ENCODE data around the gene OGFOD3. TPM values are rescaled to one million over a fixed set of nuclear protein-coding genes. Genes with fewer than 3 reads are reported as not detected.

OGFOD3 gene
- total RNA-seq, 1 experiment from 2014 or later, result 25.0 TPM

- Histone ChIP-seq H3K4me1 (ENCODE audit: insufficient read depth, low read length, poor library complexity, severe bottlenecking) (no peaks in the 10 kb centered on the region), H3K4me3 (ENCODE audit: low read depth, low read length, poor library complexity, severe bottlenecking) (no peak overlapping the region), H3K9me3 (ENCODE audit: low read depth, low read length, poor library complexity, severe bottlenecking) (no peaks in the 10 kb centered on the region), H3K27me3 (replicated peaks; ENCODE audit: insufficient read depth, low read depth, low read length, poor library complexity) (no peaks in the 10 kb centered on the region), H3K36me3 (ENCODE audit: insufficient read depth, low read length, poor library complexity, severe bottlenecking) (no peaks in the 10 kb centered on the region), H3K27ac (ENCODE audit: low read depth, low read length, poor library complexity, severe bottlenecking) (no peak overlapping the region)
- no peak for TF ChIP-seq CTCF (conservative IDR thresholded peaks at IDR 0.05; ENCODE audit: low read depth, low read length)
- TF ChIP-seq EZH2 (IDR thresholded peaks at IDR 0.05; ENCODE audit: borderline replicate concordance, low read depth, low read length, poor library complexity, severe bottlenecking), result no peak
- no peak for DNase-seq (ENCODE audit: low spot score)
- ChIA-PET CTCF (no interaction called here), POLR2A (ENCODE audit: low non-redundant PET) (interaction anchor here (0.5 kb wide), 1 partner anchor 222 kb away, joined by 3 read pairs; no protein-coding TSS in a partner anchor)
- BruUV-seq (replicated peaks), result no TSS peak
- intact Hi-C loops (cut with micrococcal nuclease; ENCODE audit: unreplicated experiment), result no loop called here
Measured at GRCh38 chr17:82386881-82387704, 31.3 kb downstream of the OGFOD3 start.

DNA sequence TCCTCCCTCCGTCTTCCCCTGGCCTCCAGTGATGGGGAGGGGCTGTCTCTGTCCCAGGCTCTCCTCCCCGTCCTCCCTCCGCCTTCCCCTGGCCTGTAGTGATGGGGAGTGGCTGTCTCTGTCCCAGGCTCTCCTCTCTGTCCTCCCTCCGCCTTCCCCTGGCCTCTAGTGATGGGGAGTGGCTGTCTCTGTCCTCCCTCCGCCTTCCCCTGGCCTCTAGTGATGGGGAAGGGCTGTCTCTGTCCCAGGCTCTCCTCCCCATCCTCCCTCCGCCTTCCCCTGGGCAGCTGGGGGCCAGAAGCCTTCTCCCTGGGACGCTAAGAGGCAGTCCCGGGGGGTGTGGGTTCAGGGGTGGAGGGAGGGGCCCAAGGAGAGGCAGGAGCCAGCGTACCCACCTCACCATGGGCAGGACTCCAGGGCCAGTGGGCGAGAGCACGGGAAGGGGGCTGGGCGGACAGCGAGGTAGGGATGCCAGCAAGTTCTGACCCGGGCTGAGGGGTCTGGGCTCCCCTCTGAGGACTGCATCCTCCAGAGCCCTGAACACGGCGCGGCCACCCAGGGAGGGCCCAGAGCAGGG lies 32.0 kb downstream of the OGFOD3 start:
- no TSS peak for BruUV-seq (replicated peaks)
- no peaks in the 10 kb centered on the region for H3K27me3 ChIP-seq (replicated peaks; ENCODE audit: insufficient read depth, low read depth, low read length, poor library complexity)
- ChIA-PET POLR2A (ENCODE audit: low non-redundant PET) (interaction anchor here (0.5 kb wide), 1 partner anchor 330 kb away, joined by 10 read pairs; the partner anchor contains the start of gene FN3KRP), CTCF (no interaction called here)
- no peak overlapping the region for H3K4me3 ChIP-seq (ENCODE audit: low read depth, low read length, poor library complexity, severe bottlenecking)
- H3K36me3 ChIP-seq (ENCODE audit: insufficient read depth, low read length, poor library complexity, severe bottlenecking), result no peaks in the 10 kb centered on the region
- DNase-seq (ENCODE audit: low spot score), result no peak
- H3K4me1 ChIP-seq (ENCODE audit: insufficient read depth, low read length, poor library complexity, severe bottlenecking), result no peaks in the 10 kb centered on the region
- TF ChIP-seq CTCF (conservative IDR thresholded peaks at IDR 0.05; ENCODE audit: low read depth, low read length), result no peak
- TF ChIP-seq EZH2 (IDR thresholded peaks at IDR 0.05; ENCODE audit: borderline replicate concordance, low read depth, low read length, poor library complexity, severe bottlenecking), result no peak
- H3K27ac ChIP-seq (ENCODE audit: low read depth, low read length, poor library complexity, severe bottlenecking), result no peak overlapping the region
- no peaks in the 10 kb centered on the region for H3K9me3 ChIP-seq (ENCODE audit: low read depth, low read length, poor library complexity, severe bottlenecking)
- intact Hi-C loops (cut with micrococcal nuclease; ENCODE audit: unreplicated experiment), result no loop called here

GRCh38 chr17:82385559-82386254 lies 32.7 kb downstream of the OGFOD3 start:
- Histone ChIP-seq H3K27me3 (replicated peaks; ENCODE audit: insufficient read depth, low read depth, low read length, poor library complexity) (no peaks in the 10 kb centered on the region), H3K36me3 (ENCODE audit: insufficient read depth, low read length, poor library complexity, severe bottlenecking) (no peaks in the 10 kb centered on the region), H3K4me1 (ENCODE audit: insufficient read depth, low read length, poor library complexity, severe bottlenecking) (no peaks in the 10 kb centered on the region), H3K27ac (ENCODE audit: low read depth, low read length, poor library complexity, severe bottlenecking) (no peak overlapping the region), H3K4me3 (ENCODE audit: low read depth, low read length, poor library complexity, severe bottlenecking) (no peak overlapping the region), H3K9me3 (ENCODE audit: low read depth, low read length, poor library complexity, severe bottlenecking) (no peaks in the 10 kb centered on the region)
- TF ChIP-seq EZH2 (IDR thresholded peaks at IDR 0.05; ENCODE audit: borderline replicate concordance, low read depth, low read length, poor library complexity, severe bottlenecking), result no peak
- no peak for TF ChIP-seq CTCF (conservative IDR thresholded peaks at IDR 0.05; ENCODE audit: low read depth, low read length)
- no peak for DNase-seq (ENCODE audit: low spot score)
- ChIA-PET CTCF (no interaction called here), POLR2A (ENCODE audit: low non-redundant PET) (interaction anchor here (0.5 kb wide), 1 partner anchor 331 kb away, joined by 10 read pairs; the partner anchor contains the start of gene FN3KRP)
- BruUV-seq (replicated peaks), result no TSS peak
- intact Hi-C loops (cut with micrococcal nuclease; ENCODE audit: unreplicated experiment), result no loop called here

Measured in A673 (cell line).